Heart left ventricle (tissue), 16 donors: Measurements from ENCODE around the gene CMPK2. TPM values are rescaled to one million over a fixed set of nuclear protein-coding genes. Genes with fewer than 3 reads are reported as not detected.

Source experiments
- ATAC-seq, 4 donors: fragments of 200-7000 bp; cut with Tn5 transposase; one replicate each; pipeline ENCODE4 v1.9.1; 2020 to 2022; ENCODE audit warnings: moderate library complexity in 4 of 4, mild to moderate bottlenecking in 3 of 4, moderate number of reproducible peaks in 1 of 4
- DNase-seq, 5 donors: peaks; one replicate each; pipeline ENCODE4 v3.0.0-alpha.2; 2020
- H3K27ac ChIP-seq, 12 donors: fragments of 200-600 bp; sonication (generic) in 4 of 12; one replicate each; pipeline versions ENCODE4 v1.5.0 to v1.8.0; 2016 to 2022; ENCODE audit warnings: mild to moderate bottlenecking in 2 of 12
- H3K27me3 ChIP-seq, 9 donors: fragments of 200-600 bp; sonication (generic) in 2 of 9; one replicate each; pipeline versions ENCODE4 v1.5.1 to v1.8.0; 2016 to 2022; ENCODE audit warnings: mild to moderate bottlenecking in 3 of 9
- H3K36me3 ChIP-seq, 9 donors: fragments of 200-600 bp; sonication (generic) in 2 of 9; one replicate each; pipeline versions ENCODE4 v1.5.0 to v1.8.0; 2018 to 2022; ENCODE audit warnings: mild to moderate bottlenecking in 2 of 9
- H3K4me1 ChIP-seq, 12 donors: fragments of 200-600 bp; sonication (generic) in 4 of 12; one replicate each; pipeline versions ENCODE4 v1.5.0 to v1.8.0; 2016 to 2022; ENCODE audit warnings: mild to moderate bottlenecking in 3 of 12
- H3K4me3 ChIP-seq, 12 donors: fragments of 200-600 bp; sonication (generic) in 4 of 12; one replicate each; pipeline versions ENCODE4 v1.5.0 to v1.8.0; 2017 to 2022; ENCODE audit warnings: mild to moderate bottlenecking in 9 of 12, moderate library complexity in 4 of 12
- H3K9me3 ChIP-seq, 12 donors: fragments of 200-600 bp; sonication (generic) in 4 of 12; one replicate each; pipeline versions ENCODE4 v1.5.0 to v1.8.0; 2016 to 2022; ENCODE audit warnings: mild to moderate bottlenecking in 1 of 12
- POLR2A ChIP-seq, 2 donors: fragments of 450-650 bp; IDR thresholded peaks; one replicate each; pipeline ENCODE4 v1.6.1; 2017; ENCODE audit warnings: antibody characterized with exemption in 2 of 2, mild to moderate bottlenecking in 2 of 2, moderate library complexity in 2 of 2
- WGBS, 4 donors: extraction: QIAGEN DNeasy Blood & Tissue Kit in 2 of 4; methylation state at CpG; one replicate each; pipeline versions ENCODE4 v1.1.5 to v1.1.7; 2013 to 2018; 5-methylcytosine and 5-hydroxymethylcytosine counted together
- intact Hi-C, 10 donors: fragments of 100-400 bp; cut with DNase I; formaldehyde crosslinking; loops; one replicate each; pipeline versions ENCODE4 v1.11.1 to v1.14.2; 2022
- polyA plus RNA-seq, 2 donors: library from polyadenylated mRNA; stranded (reverse); fragments of 200-250 nt; gene quantifications; one replicate each; pipeline ENCODE4 v1.2.3, GENCODE V29; 2013
- total RNA-seq, 9 donors: library from RNA; depleted of rRNA in 2 of 9; stranded (reverse); fragments of >200 nt in 2 of 9; fragmentation: NEBNext Ultra II Directional in 3 of 9; extraction: Animal tissue kit (Norgen Biotek cat#: 25700) in 3 of 9; gene quantifications; one replicate each; pipeline versions ENCODE4 v1.1.0 to v1.2.4, GENCODE V29; 2016 to 2023
- TF ChIP-seq, protein P1 (sequence below), 12 donors: fragments of 200-600 bp; sonication (generic) in 4 of 12; IDR thresholded peaks; one replicate each; pipeline versions ENCODE4 v1.5.0 to v1.8.0; 2018 to 2022; ENCODE audit warnings: antibody characterized with exemption in 12 of 12, mild to moderate bottlenecking in 5 of 12
- donor health status: ischemic (EF 13 %, LVEDD 7.1; RV severe dilation, severe dysfunction).
- donor health status: healthy with polysubstance abuse.
- donor health status: DM: no; HTN: yes; CAD: no.
- donor health status: DM: no; HTN: no; CAD: no.
- donor health status: ischemic (EF 25% LVEDD 6.9; RV normal size, moderate dysfunction).
- donor health status: ischemic (EF 25% LVEDD 5.7; RV mildly dilated, moderate dysfunction).
- donor health status: healthy.
- donor health status: DM: yes; HTN: yes; CAD: no.
- donor health status: ischemic (EF 35%, LVEDD 5.7; RV mildly dilated, moderate dysfunction).
- donor health status: nonischemic (EF 11% LVEDD 7.7; RV severe dilation, severe dysfunction).
- donor health status: DM: yes; HTN: yes; CAD: no.
- donor health status: PGD.
- donor health status: ischemic (EF 29% LVEDD 5.4; RV normal size, mild dysfunction).
- donor health status: nonischemic (EF 23%, LVEDD 6.1; RV moderate dilation, normal function).

CMPK2 gene
- total and polyA plus RNA-seq, 11 donors: 2.0 to 33.2 (median 6.0) TPM

DNA sequence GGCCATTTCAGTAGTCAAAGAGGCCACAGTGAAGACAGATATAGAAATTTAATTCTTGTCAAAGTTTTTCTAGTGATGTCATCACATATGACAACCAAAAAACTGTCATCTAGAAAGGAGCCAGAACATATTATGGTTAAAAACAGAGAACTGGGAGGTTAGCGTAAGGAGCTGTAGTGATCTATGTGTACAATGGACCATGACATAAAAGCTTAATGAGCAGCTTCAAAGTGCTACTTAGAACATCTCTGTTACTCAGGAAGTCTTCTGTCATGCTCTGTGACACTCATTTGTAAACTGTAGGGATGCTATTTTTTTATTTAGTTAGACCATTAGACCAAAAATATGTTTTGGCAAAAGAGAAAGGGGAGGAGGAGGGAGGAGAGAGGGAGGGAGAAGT is 57.3 kb downstream of the CMPK2 start:
- 74 to 91% (median 89%) methylated on average over 1 of the region's 1 CpG for WGBS, 4 donors
- peaks cover 0 to 39% (median 0%) of the 10 kb centered on the region in 9 donors for H3K27me3 ChIP-seq
- H3K27ac ChIP-seq: no peak overlapping the region
- TF ChIP-seq, protein P1, sequence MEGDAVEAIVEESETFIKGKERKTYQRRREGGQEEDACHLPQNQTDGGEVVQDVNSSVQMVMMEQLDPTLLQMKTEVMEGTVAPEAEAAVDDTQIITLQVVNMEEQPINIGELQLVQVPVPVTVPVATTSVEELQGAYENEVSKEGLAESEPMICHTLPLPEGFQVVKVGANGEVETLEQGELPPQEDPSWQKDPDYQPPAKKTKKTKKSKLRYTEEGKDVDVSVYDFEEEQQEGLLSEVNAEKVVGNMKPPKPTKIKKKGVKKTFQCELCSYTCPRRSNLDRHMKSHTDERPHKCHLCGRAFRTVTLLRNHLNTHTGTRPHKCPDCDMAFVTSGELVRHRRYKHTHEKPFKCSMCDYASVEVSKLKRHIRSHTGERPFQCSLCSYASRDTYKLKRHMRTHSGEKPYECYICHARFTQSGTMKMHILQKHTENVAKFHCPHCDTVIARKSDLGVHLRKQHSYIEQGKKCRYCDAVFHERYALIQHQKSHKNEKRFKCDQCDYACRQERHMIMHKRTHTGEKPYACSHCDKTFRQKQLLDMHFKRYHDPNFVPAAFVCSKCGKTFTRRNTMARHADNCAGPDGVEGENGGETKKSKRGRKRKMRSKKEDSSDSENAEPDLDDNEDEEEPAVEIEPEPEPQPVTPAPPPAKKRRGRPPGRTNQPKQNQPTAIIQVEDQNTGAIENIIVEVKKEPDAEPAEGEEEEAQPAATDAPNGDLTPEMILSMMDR (IDR thresholded peaks at IDR 0.05): no peak
- no peak for TF ChIP-seq POLR2A (IDR thresholded peaks at IDR 0.05)
- H3K4me3 ChIP-seq: no peak overlapping the region
- no peak for ATAC-seq
- no peaks in the 10 kb centered on the region for H3K9me3 ChIP-seq
- no peaks in the 10 kb centered on the region for H3K4me1 ChIP-seq
- intact Hi-C loops: no loop called here
- no peak for DNase-seq
- H3K36me3 ChIP-seq: no peaks in the 10 kb centered on the region

DNA sequence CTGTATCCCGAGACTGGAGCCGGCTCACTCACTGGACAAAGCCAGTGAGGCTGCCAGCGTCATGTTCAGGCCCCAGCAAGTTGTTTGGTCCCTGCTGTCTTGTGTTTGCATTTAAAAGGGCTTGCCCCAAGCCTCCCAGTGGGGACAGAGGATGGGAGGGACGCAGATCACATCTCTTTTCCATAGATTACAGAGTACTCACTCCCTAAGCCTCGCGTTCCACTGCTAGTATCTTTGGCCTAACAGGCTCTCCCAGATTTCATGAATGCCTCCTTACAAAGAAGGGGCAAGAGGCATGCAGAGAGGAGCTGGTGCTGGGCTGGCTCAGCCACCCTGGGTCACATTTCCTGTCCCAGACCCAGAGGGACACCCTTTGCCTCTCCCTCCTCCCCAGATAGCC is 59.1 kb downstream of the CMPK2 start:
- DNase-seq (no peak), ATAC-seq (no peak)
- H3K9me3 ChIP-seq: no peaks in the 10 kb centered on the region
- TF ChIP-seq, protein P1 (IDR thresholded peaks at IDR 0.05): no peak
- WGBS, 4 donors: 51 to 71% (median 64%) methylated on average over 6 of the region's 6 CpGs
- intact Hi-C loops: no loop called here
- H3K4me3 ChIP-seq: no peak overlapping the region
- no peaks in the 10 kb centered on the region for H3K4me1 ChIP-seq
- no peak overlapping the region for H3K27ac ChIP-seq
- no peaks in the 10 kb centered on the region for H3K36me3 ChIP-seq
- H3K27me3 ChIP-seq: peaks cover 0 to 36% (median 0%) of the 10 kb centered on the region in 9 donors

DNA sequence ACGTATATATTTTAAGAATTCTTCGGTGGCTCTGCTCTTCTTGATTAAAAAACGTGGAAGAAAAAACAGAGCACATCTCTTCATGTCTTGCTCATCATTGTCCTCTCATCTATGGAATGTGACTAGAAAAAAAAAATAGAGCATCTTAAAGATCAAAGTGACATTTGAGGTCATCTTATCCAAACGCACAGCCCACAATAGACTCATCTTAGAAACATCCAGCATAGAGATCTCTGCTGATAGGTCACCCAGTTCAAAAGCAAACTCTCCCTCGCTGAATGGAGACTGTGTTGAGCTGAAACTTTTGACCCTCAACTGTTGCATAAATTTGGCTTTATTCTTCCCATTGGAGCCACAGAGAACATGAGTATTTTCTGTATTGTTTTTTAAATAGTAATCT is 65.2 kb downstream of the CMPK2 start:
- DNase-seq (no peak), ATAC-seq (no peak)
- 58 to 76% (median 71%) methylated on average over 5 of the region's 5 CpGs for WGBS, 4 donors
- TF ChIP-seq POLR2A (IDR thresholded peaks at IDR 0.05): no peak
- TF ChIP-seq, protein P1 (IDR thresholded peaks at IDR 0.05): no peak
- intact Hi-C loops: no loop called here
- Histone ChIP-seq H3K9me3 (no peaks in the 10 kb centered on the region), H3K4me3 (no peak overlapping the region), H3K27me3 (peaks cover 0 to 13% (median 0%) of the 10 kb centered on the region in 9 donors), H3K4me1 (no peaks in the 10 kb centered on the region), H3K36me3 (no peaks in the 10 kb centered on the region), H3K27ac (no peak overlapping the region)

Other genes with a start within 250 kb of the CMPK2 start
- 10 to 100 TPM in 2 of 9 donors, 1 to 10 TPM in 7; 1.2 to 18.0 (median 4.8) TPM for gene RSAD2, start 11.9 kb upstream of the CMPK2 start, total RNA-seq
- gene RSAD2, start 11.9 kb upstream of the CMPK2 start, polyA plus RNA-seq: 1 to 10 TPM; 1.9 to 2.9 TPM
- gene RNF144A, start 51.5 kb upstream of the CMPK2 start, total RNA-seq: 10 to 100 TPM; 10.3 to 27.2 (median 14.9) TPM
- 1 to 10 TPM; 3.5 to 6.4 TPM for gene RNF144A, start 51.5 kb upstream of the CMPK2 start, polyA plus RNA-seq